GM19043 (cell line): ENCODE measurements around the gene RBMS1.

Experiments used
- ATAC-seq: cut with Tn5 transposase; IDR thresholded peaks from one replicate; pipeline ENCODE4 v1.9.1; 2021; ENCODE audit warnings: low read depth; ENCODE audit not compliant: unreplicated experiment

Gene RBMS1

DNA sequence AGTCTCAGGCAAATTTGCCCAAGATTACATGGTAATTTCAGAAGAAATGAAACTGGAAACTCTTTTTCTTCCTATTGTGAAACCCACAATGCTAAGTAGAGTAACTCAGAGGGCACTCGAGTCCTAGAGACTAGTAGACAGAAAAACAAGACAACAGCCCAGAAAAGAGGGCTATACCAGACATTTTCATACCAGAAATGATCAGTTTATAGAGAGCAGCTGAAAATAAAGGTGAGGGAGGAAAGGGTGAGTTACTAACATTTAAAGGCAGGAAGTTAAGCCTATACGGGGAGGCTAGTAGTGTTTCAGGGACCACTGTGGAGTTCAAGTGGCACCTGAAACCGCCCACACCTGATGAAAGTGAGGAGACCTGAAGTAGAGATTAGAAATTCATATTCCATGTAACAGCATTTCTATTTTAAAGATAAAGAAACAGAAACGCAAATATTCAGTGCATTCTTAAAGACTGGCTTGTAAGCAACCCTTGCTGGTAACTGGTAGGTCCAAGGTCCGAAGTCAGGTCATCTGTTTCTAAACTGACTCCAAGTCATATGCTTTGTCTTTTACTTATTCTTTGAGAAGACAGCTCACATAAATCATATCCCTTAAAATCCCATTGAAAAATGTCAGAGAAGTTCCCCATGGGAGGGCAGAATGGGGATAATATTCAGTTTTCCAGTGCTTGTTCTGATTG lies 148.4 kb downstream of the RBMS1 start:
- ATAC-seq = no peak

DNA sequence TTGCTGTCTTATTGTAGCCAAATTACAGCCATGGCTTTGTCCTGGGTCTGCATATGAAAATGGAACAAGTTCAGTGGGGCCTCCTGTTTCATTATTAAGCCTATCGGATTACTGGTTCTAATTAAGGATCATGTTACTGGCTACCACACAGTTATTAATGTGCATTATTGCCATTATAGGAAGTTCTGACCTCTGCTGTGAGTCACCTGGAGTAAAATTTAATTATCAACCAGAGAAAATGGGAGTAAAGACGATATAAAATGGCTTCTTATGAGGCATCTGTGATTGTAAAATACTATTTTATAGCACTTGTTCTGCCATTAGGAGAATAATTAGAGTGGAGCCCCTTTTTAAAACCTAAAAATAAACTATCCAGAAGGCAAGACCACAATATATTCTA lies 150.2 kb downstream of the RBMS1 start:
- no peak for ATAC-seq

DNA sequence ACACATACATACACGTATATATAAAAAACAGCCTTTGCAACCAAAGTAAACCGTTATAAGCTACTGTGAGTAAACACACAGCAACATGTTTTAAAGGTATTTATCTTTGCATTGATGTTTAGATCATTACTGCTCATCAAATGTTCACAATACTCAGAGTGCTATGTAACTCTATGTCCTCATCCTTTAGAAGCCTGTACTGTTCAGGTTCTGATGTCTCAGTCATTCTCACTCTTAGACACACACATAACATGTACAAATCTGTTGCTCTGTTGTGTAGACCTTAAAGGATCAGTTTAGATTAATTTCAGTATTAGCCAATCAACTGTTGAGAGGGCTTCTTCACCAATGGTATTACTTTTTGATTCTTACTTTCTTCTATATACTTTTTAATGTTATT lies 153.9 kb downstream of the RBMS1 start:
- ATAC-seq = no peak

DNA sequence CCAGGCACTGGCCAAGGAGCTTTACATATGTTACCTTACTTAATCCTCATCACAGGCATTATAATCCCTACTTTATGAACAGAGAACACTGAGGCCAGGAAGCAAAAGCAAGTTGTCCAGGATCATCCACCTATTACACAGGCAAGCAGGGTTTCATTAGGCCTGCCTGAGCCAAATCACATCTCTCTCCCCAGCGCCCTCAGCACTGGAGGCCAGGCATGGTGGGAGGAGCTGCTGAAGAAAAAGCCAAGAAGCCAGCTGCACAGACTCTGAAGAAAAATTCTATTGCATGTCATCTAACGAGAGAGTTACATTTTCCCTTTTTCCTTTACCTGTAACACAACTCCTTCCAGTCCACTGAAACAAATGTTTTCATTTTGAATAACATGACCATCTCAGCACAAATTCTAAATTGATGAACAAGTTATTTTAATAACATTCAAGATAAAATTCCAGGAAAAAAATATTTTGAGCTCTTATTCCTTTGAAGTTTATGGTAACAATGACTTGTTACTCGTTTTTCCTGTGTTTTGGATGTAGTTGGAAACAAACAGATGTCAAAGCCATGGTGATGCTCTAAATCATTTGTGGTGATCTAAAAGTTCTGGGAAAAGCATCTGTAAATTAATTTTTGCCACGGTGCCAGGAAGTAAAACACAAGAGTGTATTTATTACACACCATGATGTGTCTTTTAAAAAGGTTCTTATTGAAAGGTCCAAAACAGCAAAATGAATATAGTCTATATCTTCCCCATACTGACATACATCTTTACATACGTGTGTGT lies 154.5 kb downstream of the RBMS1 start:
- ATAC-seq = no peak

DNA sequence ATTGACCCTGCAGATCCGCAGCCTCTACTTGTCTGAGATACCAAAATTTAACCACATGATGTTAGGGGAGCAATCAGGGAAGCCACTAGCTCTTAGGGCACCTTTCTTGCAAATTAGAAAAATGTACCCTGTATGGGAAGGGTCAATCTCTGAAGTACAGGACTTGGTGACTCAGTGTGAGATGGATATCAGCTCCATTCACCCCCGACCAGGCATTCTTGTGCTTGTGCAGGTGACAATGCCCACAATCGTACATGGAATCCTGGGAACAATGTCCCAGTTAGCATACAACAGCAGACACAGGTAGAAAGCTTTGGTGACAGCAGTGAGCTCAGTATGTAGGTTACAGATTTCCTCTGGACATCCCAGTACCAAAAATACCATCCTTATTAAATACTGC lies 155.9 kb downstream of the RBMS1 start:
- no peak for ATAC-seq

DNA sequence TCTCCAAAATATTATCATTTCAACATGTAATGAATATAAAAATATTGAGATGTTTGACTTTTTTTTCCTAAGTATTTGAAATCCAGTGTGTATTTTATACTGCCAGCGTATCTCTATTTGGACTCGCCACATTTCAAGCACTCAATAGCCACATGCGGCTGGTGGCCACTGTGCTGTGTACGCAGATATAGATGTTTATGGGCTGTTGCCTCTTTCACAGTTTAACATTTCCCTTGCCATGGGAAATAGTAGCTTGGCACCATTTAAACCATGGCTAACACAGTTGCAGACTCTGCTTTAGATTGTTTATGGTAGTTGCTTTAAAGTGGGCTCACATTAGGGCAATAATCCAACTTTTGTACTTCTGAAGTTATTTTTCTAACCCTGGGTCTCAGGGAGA lies 157.0 kb downstream of the RBMS1 start:
- no peak for ATAC-seq

DNA sequence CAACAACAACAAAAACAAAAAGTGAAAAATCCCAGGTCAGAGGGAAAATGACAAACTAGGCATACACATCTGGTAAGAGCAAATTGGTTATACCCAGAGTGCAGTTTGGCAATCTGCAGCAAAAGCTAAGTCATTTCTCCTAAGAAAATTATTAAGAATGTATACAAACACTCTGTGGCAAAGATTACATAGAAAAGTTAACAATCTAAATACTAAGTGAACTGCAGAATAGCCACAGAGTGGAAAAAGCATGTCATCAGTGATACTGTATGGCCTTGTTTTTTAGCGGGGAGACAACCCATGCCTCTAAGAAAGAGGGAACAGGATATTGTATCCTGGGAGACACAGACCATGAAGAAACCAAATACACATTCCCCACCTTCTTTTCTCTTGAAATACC lies 157.5 kb downstream of the RBMS1 start:
- ATAC-seq = no peak

DNA sequence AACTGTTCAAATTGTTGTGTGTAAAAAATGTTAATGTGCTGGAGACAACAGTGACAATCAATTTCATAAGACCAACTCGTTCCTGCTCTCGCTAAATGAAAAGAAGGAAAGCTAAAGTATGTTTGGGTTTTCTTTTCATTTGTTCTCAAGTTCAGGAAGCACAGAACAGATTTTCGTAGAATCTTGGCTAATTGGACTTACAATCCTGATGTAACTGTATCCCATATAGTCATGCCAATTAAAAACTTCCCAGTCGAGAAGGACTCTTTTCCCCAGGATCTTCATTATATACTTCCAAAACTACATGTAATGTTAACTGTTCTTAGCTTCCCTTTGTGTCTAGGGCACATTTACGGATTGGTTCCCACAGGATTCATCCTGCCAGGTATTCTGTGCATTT lies 158.2 kb downstream of the RBMS1 start:
- no peak for ATAC-seq

DNA sequence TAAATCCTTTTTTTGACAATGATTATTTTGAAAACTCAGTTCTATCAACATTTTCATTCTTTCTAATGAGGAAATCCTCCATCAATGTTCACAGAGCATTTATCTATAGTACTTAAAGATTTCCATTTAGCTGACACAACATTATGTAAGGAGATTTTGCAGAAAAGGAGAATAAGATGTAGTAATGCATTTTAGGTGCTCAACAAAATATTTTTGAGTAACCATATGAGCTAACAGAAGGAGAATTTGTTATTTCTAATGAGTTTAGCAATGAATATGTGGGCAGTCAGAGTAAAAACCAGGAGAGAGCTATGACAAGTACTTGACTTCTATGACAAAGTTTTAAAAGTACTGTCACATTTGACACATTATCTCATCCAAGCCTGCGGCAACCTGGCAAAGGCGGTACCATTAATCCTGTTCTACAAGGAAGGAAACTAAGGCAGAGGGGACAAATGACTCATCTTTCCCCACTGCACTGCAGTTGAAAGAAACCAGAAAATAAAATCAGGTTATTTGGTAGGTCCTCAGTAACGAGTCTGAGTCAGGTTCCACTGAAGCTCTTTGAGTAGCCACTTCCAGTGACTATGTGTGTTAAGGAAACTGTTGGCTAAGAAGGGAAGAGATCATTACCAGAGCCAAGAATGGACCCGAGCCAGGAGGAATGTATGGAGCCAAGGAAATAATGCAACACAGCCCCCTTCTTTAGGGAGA lies 159.4 kb downstream of the RBMS1 start:
- no peak for ATAC-seq

DNA sequence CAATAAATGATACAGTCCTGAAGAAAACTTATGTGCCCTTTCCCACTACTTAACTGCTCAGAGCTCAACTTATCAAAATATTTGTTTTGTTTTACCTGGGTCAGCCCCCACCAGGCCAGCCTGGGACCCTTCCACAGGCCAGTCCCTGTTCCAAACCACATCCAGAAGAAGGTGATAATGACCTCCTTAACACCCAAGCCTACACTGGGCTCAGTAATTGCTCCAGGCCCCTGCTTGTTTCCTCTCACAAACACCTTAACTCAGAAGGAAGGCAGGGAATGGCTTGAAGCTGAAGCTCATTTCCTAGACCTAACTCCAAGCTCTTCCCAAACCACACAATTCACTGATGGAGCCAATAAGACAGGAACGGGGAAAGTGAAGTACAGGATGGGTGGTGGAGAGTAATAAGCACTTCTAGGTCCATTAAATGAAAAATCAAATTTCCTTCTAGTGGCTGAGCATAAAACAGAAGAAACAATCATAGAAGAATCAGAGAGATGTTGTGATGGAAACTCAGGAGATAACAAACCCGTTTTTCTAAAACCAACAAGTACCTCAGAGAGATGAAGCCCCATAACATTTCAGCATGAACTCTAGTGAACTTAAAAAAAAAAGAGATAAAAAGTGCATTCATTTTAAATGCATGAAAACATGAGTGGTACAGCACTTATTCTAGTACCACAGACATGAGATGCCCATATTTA lies 160.1 kb downstream of the RBMS1 start:
- no peak for ATAC-seq

DNA sequence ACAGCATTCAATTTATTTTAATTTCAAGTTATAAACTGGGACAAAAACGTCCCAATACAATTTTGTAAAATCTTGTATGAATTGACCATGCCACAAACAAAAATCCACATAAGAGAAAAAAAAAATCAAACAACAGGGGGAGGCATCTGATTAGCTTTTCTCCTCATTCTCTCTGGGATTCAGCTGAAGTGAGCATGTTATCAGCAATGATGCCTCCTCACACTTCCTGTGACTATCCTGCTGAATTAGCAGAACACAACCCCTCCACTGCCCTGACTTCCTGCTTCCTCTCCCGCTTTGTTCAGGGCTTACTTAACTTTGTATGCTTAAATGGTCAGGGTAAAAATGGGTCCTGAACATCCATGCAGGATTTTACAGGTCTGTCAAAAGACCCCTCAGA lies 161.3 kb downstream of the RBMS1 start:
- no peak for ATAC-seq

DNA sequence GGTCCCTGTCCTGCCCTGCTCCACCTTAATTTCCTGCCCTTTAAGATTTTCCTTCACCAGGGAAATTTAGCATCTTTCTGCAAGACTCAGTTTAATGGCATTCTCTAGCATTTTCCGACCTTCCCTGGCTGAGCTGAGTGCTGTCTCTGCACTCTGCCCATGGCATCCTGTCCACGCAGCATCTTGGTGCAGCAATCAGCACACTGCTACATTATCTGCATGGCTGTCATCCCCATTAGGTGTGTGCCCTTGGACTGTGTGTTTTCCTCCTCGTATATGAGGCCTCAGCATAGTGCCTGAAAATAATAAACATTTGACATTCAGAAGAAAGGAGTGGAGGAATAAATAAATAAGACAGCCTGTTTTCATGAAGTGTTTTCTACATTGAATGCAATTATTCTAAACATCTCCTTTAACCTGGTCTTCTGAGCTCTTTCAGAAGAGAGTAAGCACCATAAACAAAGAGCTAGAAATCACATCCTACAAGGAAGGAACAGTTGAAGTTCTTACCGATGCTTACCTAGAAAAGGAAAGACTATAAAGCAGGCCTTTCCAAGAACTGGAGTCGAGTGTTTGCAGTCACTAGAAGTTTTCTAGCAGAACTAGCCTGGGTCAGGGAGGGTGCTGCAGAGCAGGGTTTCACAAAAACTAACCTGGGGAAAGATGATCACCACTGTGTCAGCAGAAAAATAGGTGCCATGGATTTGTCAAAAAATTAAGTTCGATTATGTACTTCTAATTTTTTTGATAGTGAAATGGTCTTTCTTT lies 162.2 kb downstream of the RBMS1 start:
- no peak for ATAC-seq

DNA sequence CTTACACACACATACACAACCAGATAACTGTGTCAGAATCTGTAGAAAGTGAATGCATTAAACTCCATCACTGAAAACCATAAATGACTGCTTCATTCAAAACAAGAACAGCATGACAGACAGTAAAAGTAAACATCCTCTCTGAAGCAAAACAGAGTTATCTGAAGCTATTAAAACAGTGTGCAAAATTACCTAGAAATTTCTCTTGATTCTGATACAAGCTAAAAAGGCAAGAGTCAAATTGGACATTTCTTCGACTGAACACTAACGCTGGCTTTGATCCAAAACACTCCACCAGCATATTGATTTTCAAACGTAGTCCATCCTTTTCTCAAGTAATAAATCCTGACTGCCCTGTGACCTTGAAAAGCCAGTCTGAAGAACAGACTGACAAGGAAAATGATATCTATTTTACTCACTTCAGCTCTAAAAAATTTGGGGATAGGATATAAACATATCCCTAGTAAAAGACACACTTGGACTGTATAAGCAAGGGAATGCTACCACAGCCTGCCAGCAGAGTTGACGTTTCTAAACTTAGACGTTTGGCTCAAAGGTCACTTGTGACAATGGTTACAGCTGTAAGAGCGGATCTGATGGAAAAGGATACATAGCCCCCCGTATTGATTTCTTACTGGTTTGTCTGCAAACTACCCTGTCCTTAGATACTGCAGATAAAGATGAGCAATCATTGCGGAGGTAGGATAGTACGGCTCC lies 164.6 kb downstream of the RBMS1 start:
- no peak for ATAC-seq

DNA sequence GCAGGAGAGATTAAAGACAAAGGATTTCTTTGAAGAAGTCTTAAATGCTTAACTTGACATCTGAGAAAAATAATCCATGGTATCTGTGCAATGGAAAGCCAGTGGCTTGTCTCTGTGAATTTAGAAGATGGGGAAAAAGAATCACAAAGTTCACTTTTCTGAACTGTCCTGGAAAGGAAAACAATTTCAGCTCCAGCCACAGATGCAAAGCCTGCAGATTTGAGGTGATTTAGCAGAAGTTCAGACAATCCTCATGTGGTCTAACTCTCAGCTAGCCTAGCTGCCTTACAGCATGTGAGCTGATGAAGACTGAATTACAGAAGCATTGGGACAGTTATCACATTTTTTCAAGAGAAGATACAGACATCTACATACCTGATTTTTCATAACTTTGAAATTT lies 166.8 kb downstream of the RBMS1 start:
- no peak for ATAC-seq

DNA sequence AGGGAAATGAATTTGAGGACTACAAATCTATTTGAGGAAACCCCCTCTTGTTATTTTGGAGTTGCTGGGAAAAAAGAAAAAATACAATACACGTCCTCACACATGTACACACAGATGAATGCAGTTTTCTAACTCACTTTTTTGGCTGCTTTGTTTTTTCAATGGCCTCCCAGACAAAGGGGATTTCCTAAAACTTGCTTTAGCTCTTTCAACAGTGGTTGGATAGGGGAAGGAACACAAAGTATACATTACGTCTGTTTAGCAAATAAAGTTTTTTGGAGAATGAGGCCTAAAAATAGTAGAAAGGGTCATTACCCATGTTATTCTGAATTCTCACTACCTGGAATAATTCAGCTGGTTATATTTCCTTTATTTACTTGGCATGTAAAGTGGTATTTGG lies 168.2 kb downstream of the RBMS1 start:
- no peak for ATAC-seq

DNA sequence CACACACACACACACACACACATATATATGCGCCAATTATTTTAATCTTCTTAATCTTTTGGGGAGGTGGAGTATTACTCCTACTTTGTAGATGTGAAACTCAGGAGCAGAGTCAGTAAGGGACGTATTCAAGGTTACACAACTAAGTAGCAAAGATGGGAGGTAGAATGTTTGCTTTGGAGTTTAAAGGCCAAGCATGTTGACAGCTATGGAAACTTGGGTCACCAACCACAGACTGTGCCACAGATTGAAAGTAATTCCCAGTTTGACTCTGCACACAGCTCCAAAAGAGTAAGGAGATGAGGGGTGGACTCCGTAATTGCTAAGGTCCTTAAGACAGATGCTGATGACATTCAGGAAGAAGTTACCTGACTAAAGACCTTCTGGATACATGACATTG lies 168.7 kb downstream of the RBMS1 start:
- ATAC-seq = no peak

DNA sequence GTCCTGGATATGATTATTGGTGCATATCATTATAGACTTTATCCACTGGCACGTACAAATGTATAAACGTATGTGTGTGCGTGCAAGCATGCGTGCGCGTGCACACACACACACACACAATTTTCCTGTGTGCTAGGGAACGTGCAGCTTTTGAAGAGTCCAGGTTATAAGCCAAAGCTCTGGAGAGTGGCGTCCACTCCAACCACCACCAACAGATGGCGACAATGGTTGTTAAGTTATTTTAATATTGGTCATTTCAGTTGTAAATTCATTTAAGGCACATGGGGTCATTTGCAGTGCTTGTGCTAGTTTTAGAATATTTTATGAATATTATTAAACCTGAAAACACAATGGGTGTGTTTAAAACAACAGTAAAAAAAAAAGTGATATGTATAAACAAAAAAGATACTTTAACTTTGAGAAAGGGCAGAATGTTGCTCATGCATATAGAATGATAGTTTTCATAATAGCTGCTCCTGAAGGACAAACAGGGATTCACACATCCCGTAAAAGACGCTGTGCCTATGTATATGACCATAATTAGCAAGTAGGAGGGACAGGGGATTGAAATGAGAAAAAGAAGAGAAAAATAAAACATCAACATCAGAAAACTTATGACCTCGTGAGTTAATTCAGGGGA lies 169.3 kb downstream of the RBMS1 start:
- ATAC-seq = no peak

DNA sequence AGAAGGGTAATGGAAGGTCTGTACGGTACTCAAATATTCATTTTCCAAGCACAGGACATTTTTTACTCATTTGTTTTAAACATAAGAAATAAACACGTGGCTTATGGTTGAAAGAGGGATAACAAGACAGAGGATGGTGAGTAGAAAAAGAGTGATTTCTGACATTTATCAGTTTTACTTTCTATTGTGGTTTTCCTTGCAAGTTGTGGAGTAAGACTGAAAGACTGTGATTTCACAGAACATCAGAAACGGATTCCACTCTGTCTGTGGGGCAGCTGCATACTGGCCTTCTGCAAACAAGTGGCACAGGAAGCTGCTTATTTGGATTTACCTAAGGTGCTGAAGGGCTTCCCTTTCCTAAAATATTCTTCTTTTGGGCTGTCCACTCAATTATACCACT lies 171.3 kb downstream of the RBMS1 start:
- no peak for ATAC-seq

DNA sequence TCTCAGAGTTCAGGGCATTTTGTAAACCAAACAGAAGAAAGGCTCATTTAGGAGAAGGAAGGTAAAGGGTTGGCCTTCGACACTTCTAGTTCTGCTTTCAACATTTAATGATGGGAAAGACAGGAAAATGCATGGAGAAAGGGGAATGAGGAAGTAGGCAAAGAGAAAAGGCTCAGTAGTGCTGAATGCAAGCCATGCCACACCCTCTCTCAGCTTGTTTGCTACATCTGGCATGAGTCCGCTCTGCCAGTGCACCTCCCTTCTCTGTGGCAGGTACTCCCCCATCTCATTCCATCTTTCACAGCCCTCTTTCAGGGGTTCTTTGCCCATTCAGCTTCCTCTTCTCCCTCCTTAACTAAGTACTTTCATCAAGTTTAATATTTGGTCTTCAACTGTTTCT lies 172.6 kb downstream of the RBMS1 start:
- ATAC-seq = no peak
